ENCODE data around the gene NID1. TPM values are rescaled to one million over a fixed set of nuclear protein-coding genes. Genes with fewer than 3 reads are reported as not detected.

Gene NID1
- total RNA-seq, 1 experiment from 2014 or later: 19.2 TPM

DNA sequence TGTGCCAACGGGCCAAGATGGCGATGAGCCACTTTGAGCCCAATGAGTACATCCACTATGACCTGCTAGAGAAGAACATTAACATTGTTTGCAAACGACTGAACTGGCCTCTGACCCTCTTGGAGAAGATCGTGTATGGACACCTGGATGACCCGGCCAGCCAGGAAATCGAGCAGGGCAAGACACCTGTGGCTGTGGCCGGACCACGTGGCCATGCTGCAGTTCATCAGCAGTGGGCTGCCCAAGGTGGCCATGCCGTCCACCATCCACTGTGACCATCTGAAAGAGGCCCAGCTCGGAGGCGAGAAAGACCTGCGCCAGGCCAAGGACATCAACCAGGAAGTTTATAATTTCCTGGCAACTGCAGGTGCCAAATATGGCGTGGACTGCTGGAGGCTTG is 45.2 kb upstream of the NID1 start:
- TF ChIP-seq ESRRA (CRISPR knock-in tag; IDR thresholded peaks at IDR 0.05; ENCODE audit: borderline replicate concordance): no peak
- TF ChIP-seq ZNF121 (CRISPR knock-in tag; IDR thresholded peaks at IDR 0.05): no peak
- TF ChIP-seq, protein P1, sequence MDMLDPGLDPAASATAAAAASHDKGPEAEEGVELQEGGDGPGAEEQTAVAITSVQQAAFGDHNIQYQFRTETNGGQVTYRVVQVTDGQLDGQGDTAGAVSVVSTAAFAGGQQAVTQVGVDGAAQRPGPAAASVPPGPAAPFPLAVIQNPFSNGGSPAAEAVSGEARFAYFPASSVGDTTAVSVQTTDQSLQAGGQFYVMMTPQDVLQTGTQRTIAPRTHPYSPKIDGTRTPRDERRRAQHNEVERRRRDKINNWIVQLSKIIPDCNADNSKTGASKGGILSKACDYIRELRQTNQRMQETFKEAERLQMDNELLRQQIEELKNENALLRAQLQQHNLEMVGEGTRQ (CRISPR knock-in tag; IDR thresholded peaks at IDR 0.05): no peak
- TF ChIP-seq, protein P2, sequence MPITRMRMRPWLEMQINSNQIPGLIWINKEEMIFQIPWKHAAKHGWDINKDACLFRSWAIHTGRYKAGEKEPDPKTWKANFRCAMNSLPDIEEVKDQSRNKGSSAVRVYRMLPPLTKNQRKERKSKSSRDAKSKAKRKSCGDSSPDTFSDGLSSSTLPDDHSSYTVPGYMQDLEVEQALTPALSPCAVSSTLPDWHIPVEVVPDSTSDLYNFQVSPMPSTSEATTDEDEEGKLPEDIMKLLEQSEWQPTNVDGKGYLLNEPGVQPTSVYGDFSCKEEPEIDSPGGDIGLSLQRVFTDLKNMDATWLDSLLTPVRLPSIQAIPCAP (CRISPR knock-in tag; IDR thresholded peaks at IDR 0.05): no peak
- no peak for ATAC-seq
- no peak overlapping the region for H3K4me3 Mint-ChIP-seq
- DNase-seq (ENCODE audit: low spot score): no peak
- H3K36me3 Mint-ChIP-seq: no peaks in the 10 kb centered on the region
- no peak overlapping the region for H3K27ac Mint-ChIP-seq
- H3K9me3 Mint-ChIP-seq: no peaks in the 10 kb centered on the region
- H3K27me3 Mint-ChIP-seq (ENCODE audit: low read depth): no peaks in the 10 kb centered on the region
- ChIA-PET POLR2A (no interaction called here), CTCF (no interaction called here)
- no peaks in the 10 kb centered on the region for H3K4me1 Mint-ChIP-seq

DNA sequence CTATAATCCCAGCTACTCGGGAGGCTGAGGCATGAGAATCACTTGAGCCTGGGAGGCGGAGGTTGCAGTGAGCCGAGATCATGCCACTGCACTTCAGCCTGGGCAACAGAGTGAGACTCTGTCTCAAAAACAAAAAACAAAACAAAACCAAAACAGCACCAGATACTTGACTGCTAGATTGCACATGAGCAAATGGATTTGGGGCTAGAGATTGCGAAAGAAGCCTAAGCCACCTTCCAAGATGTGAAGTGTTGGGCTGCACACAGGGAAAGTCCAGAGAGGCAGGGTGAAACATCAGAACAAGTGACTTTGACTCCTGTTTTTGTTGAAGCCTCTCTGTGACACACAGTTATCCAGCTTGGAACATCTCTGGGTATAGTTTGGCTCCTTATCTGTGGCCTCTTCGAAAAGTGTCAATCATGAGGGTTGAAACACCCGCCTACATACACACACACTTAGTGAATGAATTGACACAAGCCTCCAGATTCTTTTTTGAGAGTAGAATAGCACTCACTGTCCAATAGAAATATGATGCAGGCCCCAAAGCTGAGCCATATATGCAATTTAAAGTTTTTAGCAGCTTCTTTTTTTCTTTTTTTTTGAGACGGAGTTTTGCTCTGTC is 43.2 kb upstream of the NID1 start:
- no peak overlapping the region for H3K4me3 Mint-ChIP-seq
- TF ChIP-seq, protein P3, sequence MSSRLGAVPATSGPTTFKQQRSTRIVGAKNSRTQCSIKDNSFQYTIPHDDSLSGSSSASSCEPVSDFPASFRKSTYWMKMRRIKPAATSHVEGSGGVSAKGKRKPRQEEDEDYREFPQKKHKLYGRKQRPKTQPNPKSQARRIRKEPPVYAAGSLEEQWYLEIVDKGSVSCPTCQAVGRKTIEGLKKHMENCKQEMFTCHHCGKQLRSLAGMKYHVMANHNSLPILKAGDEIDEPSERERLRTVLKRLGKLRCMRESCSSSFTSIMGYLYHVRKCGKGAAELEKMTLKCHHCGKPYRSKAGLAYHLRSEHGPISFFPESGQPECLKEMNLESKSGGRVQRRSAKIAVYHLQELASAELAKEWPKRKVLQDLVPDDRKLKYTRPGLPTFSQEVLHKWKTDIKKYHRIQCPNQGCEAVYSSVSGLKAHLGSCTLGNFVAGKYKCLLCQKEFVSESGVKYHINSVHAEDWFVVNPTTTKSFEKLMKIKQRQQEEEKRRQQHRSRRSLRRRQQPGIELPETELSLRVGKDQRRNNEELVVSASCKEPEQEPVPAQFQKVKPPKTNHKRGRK (CRISPR knock-in tag; IDR thresholded peaks at IDR 0.05; ENCODE audit: borderline replicate concordance): no peak
- TF ChIP-seq CREB1 (CRISPR knock-in tag; IDR thresholded peaks at IDR 0.05) (no peak), ZNF396 (CRISPR knock-in tag; IDR thresholded peaks at IDR 0.05; ENCODE audit: borderline replicate concordance) (no peak), NFE2L1 (CRISPR knock-in tag; IDR thresholded peaks at IDR 0.05) (no peak), JUN (CRISPR knock-in tag; IDR thresholded peaks at IDR 0.05) (no peak), RORB (CRISPR knock-in tag; IDR thresholded peaks at IDR 0.05) (no peak), GTF2I (CRISPR knock-in tag; conservative IDR thresholded peaks at IDR 0.05) (no peak), FOXJ3 (CRISPR knock-in tag; IDR thresholded peaks at IDR 0.05; ENCODE audit: borderline replicate concordance) (no peak), TEAD4 (CRISPR knock-in tag; IDR thresholded peaks at IDR 0.05) (no peak), ESRRA (CRISPR knock-in tag; IDR thresholded peaks at IDR 0.05; ENCODE audit: borderline replicate concordance) (no peak), NR2C2 (CRISPR knock-in tag; IDR thresholded peaks at IDR 0.05) (no peak), ZNF121 (CRISPR knock-in tag; IDR thresholded peaks at IDR 0.05) (no peak), NR3C1 (CRISPR knock-in tag; conservative IDR thresholded peaks at IDR 0.05; ENCODE audit: low read depth) (no peak)
- TF ChIP-seq, protein P4, sequence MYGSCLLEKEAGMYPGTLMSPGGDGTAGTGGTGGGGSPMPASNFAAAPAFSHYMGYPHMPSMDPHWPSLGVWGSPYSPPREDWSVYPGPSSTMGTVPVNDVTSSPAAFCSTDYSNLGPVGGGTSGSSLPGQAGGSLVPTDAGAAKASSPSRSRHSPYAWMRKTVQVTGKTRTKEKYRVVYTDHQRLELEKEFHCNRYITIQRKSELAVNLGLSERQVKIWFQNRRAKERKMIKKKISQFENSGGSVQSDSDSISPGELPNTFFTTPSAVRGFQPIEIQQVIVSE (CRISPR knock-in tag; IDR thresholded peaks at IDR 0.05; ENCODE audit: borderline replicate concordance): no peak
- TF ChIP-seq, protein P5, sequence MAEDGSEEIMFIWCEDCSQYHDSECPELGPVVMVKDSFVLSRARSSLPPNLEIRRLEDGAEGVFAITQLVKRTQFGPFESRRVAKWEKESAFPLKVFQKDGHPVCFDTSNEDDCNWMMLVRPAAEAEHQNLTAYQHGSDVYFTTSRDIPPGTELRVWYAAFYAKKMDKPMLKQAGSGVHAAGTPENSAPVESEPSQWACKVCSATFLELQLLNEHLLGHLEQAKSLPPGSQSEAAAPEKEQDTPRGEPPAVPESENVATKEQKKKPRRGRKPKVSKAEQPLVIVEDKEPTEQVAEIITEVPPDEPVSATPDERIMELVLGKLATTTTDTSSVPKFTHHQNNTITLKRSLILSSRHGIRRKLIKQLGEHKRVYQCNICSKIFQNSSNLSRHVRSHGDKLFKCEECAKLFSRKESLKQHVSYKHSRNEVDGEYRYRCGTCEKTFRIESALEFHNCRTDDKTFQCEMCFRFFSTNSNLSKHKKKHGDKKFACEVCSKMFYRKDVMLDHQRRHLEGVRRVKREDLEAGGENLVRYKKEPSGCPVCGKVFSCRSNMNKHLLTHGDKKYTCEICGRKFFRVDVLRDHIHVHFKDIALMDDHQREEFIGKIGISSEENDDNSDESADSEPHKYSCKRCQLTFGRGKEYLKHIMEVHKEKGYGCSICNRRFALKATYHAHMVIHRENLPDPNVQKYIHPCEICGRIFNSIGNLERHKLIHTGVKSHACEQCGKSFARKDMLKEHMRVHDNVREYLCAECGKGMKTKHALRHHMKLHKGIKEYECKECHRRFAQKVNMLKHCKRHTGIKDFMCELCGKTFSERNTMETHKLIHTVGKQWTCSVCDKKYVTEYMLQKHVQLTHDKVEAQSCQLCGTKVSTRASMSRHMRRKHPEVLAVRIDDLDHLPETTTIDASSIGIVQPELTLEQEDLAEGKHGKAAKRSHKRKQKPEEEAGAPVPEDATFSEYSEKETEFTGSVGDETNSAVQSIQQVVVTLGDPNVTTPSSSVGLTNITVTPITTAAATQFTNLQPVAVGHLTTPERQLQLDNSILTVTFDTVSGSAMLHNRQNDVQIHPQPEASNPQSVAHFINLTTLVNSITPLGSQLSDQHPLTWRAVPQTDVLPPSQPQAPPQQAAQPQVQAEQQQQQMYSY (CRISPR knock-in tag; IDR thresholded peaks at IDR 0.05): no peak
- TF ChIP-seq, protein P6, sequence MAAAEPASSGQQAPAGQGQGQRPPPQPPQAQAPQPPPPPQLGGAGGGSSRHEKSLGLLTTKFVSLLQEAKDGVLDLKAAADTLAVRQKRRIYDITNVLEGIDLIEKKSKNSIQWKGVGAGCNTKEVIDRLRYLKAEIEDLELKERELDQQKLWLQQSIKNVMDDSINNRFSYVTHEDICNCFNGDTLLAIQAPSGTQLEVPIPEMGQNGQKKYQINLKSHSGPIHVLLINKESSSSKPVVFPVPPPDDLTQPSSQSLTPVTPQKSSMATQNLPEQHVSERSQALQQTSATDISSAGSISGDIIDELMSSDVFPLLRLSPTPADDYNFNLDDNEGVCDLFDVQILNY (CRISPR knock-in tag; IDR thresholded peaks at IDR 0.05): no peak
- TF ChIP-seq, protein P7, sequence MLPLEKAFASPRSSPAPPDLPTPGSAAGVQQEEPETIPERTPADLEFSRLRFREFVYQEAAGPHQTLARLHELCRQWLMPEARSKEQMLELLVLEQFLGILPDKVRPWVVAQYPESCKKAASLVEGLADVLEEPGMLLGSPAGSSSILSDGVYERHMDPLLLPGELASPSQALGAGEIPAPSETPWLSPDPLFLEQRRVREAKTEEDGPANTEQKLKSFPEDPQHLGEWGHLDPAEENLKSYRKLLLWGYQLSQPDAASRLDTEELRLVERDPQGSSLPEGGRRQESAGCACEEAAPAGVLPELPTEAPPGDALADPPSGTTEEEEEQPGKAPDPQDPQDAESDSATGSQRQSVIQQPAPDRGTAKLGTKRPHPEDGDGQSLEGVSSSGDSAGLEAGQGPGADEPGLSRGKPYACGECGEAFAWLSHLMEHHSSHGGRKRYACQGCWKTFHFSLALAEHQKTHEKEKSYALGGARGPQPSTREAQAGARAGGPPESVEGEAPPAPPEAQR (CRISPR knock-in tag; IDR thresholded peaks at IDR 0.05): no peak
- TF ChIP-seq, protein P8, sequence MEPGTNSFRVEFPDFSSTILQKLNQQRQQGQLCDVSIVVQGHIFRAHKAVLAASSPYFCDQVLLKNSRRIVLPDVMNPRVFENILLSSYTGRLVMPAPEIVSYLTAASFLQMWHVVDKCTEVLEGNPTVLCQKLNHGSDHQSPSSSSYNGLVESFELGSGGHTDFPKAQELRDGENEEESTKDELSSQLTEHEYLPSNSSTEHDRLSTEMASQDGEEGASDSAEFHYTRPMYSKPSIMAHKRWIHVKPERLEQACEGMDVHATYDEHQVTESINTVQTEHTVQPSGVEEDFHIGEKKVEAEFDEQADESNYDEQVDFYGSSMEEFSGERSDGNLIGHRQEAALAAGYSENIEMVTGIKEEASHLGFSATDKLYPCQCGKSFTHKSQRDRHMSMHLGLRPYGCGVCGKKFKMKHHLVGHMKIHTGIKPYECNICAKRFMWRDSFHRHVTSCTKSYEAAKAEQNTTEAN (CRISPR knock-in tag; IDR thresholded peaks at IDR 0.05): no peak
- H3K36me3 Mint-ChIP-seq: no peaks in the 10 kb centered on the region
- H3K27ac Mint-ChIP-seq: no peak overlapping the region
- POLR2A ChIA-PET: no interaction called here
- H3K9me3 Mint-ChIP-seq: no peaks in the 10 kb centered on the region
- no peak for DNase-seq (ENCODE audit: low spot score)
- no peak for ATAC-seq
- CTCF ChIA-PET: interaction anchor here (1.2 to 1.6 kb wide), 2 partner anchors 22 to 29 kb away, joined by 3 to 7 read pairs; no protein-coding TSS in a partner anchor
- H3K4me1 Mint-ChIP-seq: peaks cover 9% of the 10 kb centered on the region
- H3K27me3 Mint-ChIP-seq (ENCODE audit: low read depth): peaks cover 3% of the 10 kb centered on the region; the same call in 1 of the 2 replicates
